Tibial nerve (tissue), 3 donors: Measurements from ENCODE around the gene SPTA1.

ENCODE experiments used
- EP300 ChIP-seq, 2 donors: sonication (generic); formaldehyde crosslinking; IDR thresholded peaks; one replicate each; pipeline ENCODE4 v1.6.1; 2017; ENCODE audit warnings: antibody characterized with exemption in 2 of 2, mild to moderate bottlenecking in 1 of 2
- POLR2A ChIP-seq, 2 donors: fragments of 450-650 bp; IDR thresholded peaks; one replicate each; pipeline ENCODE4 v1.6.1; 2017; ENCODE audit warnings: antibody characterized with exemption in 2 of 2, mild to moderate bottlenecking in 2 of 2, moderate library complexity in 2 of 2

GRCh38 chr1:158649052-158649451, 37.5 kb downstream of the SPTA1 start:
- no peak for TF ChIP-seq EP300 (IDR thresholded peaks at IDR 0.05)
- TF ChIP-seq POLR2A (IDR thresholded peaks at IDR 0.05), result no peak
